Esophagus squamous epithelium (tissue), 4 donors: ENCODE measurements around the gene TRAF3IP1.

Experiments
- CTCF ChIP-seq, 6 experiments: fragments of 450-650 bp in 4 of 6; fragments of 200-600 bp in 2 of 6; sonication (generic) in 2 of 6; IDR thresholded peaks; one replicate each; pipeline ENCODE4 v1.5.1; 2016 to 2019; ENCODE audit warnings: antibody characterized with exemption in 6 of 6, mild to moderate bottlenecking in 4 of 6, moderate library complexity in 4 of 6
- POLR2A ChIP-seq, 4 donors: fragments of 450-650 bp; IDR thresholded peaks; one replicate each; pipeline ENCODE4 v1.6.1; 2017; ENCODE audit warnings: antibody characterized with exemption in 4 of 4, mild to moderate bottlenecking in 4 of 4, moderate library complexity in 3 of 4

- TF ChIP-seq CTCF (IDR thresholded peaks at IDR 0.05) (no peak), POLR2A (IDR thresholded peaks at IDR 0.05) (no peak)
Observed at GRCh38 chr2:238387332-238387731, 67.0 kb downstream of the TRAF3IP1 start.
